Vagina (tissue), 2 donors: ENCODE data around the gene SLCO4C1.

Experiments
- POLR2AphosphoS5 ChIP-seq, 2 donors: sonication (generic); formaldehyde crosslinking; IDR thresholded peaks; one replicate each; pipeline ENCODE4 v1.9.0; 2017; ENCODE audit warnings: antibody characterized with exemption in 2 of 2, mild to moderate bottlenecking in 2 of 2, low read depth in 1 of 2; ENCODE audit not compliant: insufficient read depth in 1 of 2
- TF ChIP-seq, protein P1 (sequence below), 3 experiments: fragments of 450-650 bp in 2 of 3; fragments of 200-600 bp in 1 of 3; sonication (generic) in 1 of 3; IDR thresholded peaks; one replicate each; pipeline ENCODE4 v1.5.1; 2017 to 2019; ENCODE audit warnings: antibody characterized with exemption in 3 of 3, mild to moderate bottlenecking in 2 of 3, moderate library complexity in 2 of 3

DNA sequence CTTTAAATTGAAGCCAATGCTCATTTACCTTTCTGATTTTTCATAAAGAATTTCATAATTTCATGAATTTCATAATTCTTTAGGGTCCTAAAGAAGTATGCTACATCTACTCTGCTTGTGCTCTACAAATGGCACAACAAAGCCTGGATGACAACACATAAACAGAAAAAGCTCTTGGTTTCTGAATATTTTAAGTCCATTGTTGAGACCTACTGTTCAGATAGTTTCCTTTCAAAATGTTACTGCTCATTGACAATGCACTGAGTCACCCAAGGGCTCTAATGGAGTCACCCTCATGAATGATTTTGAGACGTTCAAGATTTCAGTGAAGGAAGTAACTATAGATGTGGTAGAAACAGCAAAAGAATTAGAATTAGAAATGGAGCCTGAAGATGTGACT, 74.1 kb downstream of the SLCO4C1 start:
- no peak for TF ChIP-seq POLR2AphosphoS5 (IDR thresholded peaks at IDR 0.05; ENCODE audit: insufficient read depth in 1 of 2, low read depth in 1 of 2)
- TF ChIP-seq, protein P1, sequence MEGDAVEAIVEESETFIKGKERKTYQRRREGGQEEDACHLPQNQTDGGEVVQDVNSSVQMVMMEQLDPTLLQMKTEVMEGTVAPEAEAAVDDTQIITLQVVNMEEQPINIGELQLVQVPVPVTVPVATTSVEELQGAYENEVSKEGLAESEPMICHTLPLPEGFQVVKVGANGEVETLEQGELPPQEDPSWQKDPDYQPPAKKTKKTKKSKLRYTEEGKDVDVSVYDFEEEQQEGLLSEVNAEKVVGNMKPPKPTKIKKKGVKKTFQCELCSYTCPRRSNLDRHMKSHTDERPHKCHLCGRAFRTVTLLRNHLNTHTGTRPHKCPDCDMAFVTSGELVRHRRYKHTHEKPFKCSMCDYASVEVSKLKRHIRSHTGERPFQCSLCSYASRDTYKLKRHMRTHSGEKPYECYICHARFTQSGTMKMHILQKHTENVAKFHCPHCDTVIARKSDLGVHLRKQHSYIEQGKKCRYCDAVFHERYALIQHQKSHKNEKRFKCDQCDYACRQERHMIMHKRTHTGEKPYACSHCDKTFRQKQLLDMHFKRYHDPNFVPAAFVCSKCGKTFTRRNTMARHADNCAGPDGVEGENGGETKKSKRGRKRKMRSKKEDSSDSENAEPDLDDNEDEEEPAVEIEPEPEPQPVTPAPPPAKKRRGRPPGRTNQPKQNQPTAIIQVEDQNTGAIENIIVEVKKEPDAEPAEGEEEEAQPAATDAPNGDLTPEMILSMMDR (IDR thresholded peaks at IDR 0.05), result no peak
